Panc1 (cell line): ENCODE measurements around the gene CYP2C18. TPM values are rescaled to one million over a fixed set of nuclear protein-coding genes. Genes with fewer than 3 reads are reported as not detected.
"Not testable (repeated sequence)": the region's sequence is repeated elsewhere in the genome, so short reads cannot be mapped to it uniquely, and the experiment has no call there.

ENCODE experiments used
- ATAC-seq: fragments of 200-7000 bp; cut with Tn5 transposase; 2 replicates; pipeline ENCODE4 v1.9.1; 2020; ENCODE audit warnings: mild to moderate bottlenecking, moderate library complexity
- BruUV-seq: library from RNA; stranded (reverse); fragments of 400-500 nt; replicated peaks from 2 replicates; lab custom pipeline; 2021; lab: Mats Ljungman, UMichigan
- CTCF ChIA-PET: fragments of 300-600 bp; sonication (Branson Sonifier 250); formaldehyde crosslinking; loops from one replicate; lab custom pipeline; 2022; ENCODE audit warnings: antibody characterized with exemption; lab: Charles Lee
- POLR2A ChIA-PET: fragments of 300-600 bp; sonication (Branson Sonifier 250); formaldehyde crosslinking; loops from one replicate; lab custom pipeline; 2022; ENCODE audit warnings: antibody characterized with exemption; lab: Charles Lee
- DNase-seq: peaks from one replicate; pipeline ENCODE4 v3.0.0-alpha.2; 2010; ENCODE audit warnings: low read depth, low spot score
- H3K27ac ChIP-seq: 2 replicates; pipeline ENCODE4 v1.5.1; 2011; ENCODE audit warnings: mild to moderate bottlenecking, low read length, inconsistent platforms
- H3K27me3 ChIP-seq: fragments of 200-500 bp; sonication (Bioruptor generic); 2 replicates; pipeline ENCODE4 v1.6.0; 2014; ENCODE audit warnings: low read length, inconsistent platforms; ENCODE audit not compliant: control insufficient read depth, insufficient read depth
- H3K36me3 ChIP-seq: fragments of 200-500 bp; sonication (Bioruptor generic); 2 replicates; pipeline ENCODE4 v1.5.1; 2014; ENCODE audit warnings: inconsistent platforms, mild to moderate bottlenecking, low read length, moderate library complexity; ENCODE audit not compliant: control insufficient read depth, insufficient read depth
- H3K4me1 ChIP-seq: 2 replicates; pipeline ENCODE4 v1.5.1; 2011; ENCODE audit warnings: inconsistent platforms, mild to moderate bottlenecking, low read length, moderate library complexity; ENCODE audit not compliant: control insufficient read depth, insufficient read depth
- H3K4me3 ChIP-seq, 2 experiments: 2 replicates each; pipeline ENCODE4 v1.5.1; 2011 to 2012; ENCODE audit warnings: low read depth in 2 of 2, low read length in 2 of 2, mild to moderate bottlenecking in 2 of 2, inconsistent platforms in 1 of 2, moderate library complexity in 1 of 2
- H3K9me3 ChIP-seq: fragments of 200-500 bp; sonication (Bioruptor generic); 2 replicates; pipeline ENCODE4 v1.5.1; 2014; ENCODE audit warnings: low read depth, mild to moderate bottlenecking, inconsistent platforms, low read length, moderate library complexity; ENCODE audit not compliant: control insufficient read depth, insufficient read depth
- POLR2AphosphoS5 ChIP-seq: IDR thresholded peaks from 2 replicates; pipeline ENCODE4 v1.6.1; 2012; ENCODE audit warnings: mild to moderate bottlenecking, low read depth, low read length, moderate library complexity
- SIN3A ChIP-seq: IDR thresholded peaks from 2 replicates; pipeline ENCODE4 v1.6.1; 2012; ENCODE audit warnings: low read depth, mild to moderate bottlenecking, low read length, moderate library complexity, borderline replicate concordance; ENCODE audit not compliant: insufficient read depth
- TCF7L2 ChIP-seq: IDR thresholded peaks from 2 replicates; pipeline ENCODE4 v1.6.1; 2011; ENCODE audit warnings: mild to moderate bottlenecking, low read depth, low read length, inconsistent platforms
- in situ Hi-C: cut with HindIII; loops from 2 replicates; pipeline ENCODE4 v1.10.0; 2016; ENCODE audit warnings: low sequenced_read_pairs, low pct_unique_long_range_greater_than_20kb
- intact Hi-C: fragments of 100-400 bp; cut with micrococcal nuclease; formaldehyde crosslinking; loops from one replicate; pipeline ENCODE4 v1.10.0; 2022; ENCODE audit not compliant: unreplicated experiment
- total RNA-seq: library from RNA; stranded (reverse); gene quantifications from one replicate; pipeline ENCODE4 v1.2.1, GENCODE V29; 2021; ENCODE audit not compliant: unreplicated experiment
- TF ChIP-seq, protein P1 (sequence below), 2 experiments: IDR thresholded peaks; 2 replicates each; pipeline ENCODE4 v1.6.1; 2011 to 2012; ENCODE audit warnings: low read depth in 2 of 2, control low read depth in 1 of 2, low read length in 1 of 2, mild to moderate bottlenecking in 1 of 2, moderate library complexity in 1 of 2; ENCODE audit not compliant: insufficient read depth in 1 of 2
- TF ChIP-seq, protein P2 (sequence below): fragments of 450-650 bp; IDR thresholded peaks from 2 replicates; pipeline ENCODE4 v1.5.1; 2017; ENCODE audit warnings: mild to moderate bottlenecking

Gene CYP2C18
- total RNA-seq, 1 experiment from 2014 or later = not detected

DNA sequence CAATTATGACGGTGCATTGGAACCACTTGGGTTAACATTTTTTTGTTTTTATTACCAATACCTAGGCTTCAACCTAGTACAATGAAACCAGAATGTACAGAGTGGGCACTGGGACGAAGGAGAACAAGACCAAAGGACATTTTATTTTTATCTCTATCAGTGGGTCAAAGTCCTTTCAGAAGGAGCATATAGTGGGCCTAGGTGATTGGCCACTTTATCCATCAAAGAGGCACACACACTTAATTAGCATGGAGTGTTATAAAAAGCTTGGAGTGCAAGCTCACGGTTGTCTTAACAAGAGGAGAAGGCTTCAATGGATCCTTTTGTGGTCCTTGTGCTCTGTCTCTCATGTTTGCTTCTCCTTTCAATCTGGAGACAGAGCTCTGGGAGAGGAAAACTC, 78.9 kb downstream of the CYP2C18 start, which contains the start of gene CYP2C19:
Gene CYP2C19, plus strand, starts transcription at position 289 of the 400 bp plus-strand sequence. Its CDS starts 25 bp downstream, at position 314.
- CTCF ChIA-PET = no interaction called here
- BruUV-seq = no TSS peak
- intact Hi-C loops = no loop called here
- ATAC-seq = no peak
- H3K4me1 ChIP-seq = no peaks in the 10 kb centered on the region
- no peaks in the 10 kb centered on the region for H3K27me3 ChIP-seq
- no peak within 1 kb of the TSS for H3K4me3 ChIP-seq
- DNase-seq = no peak
- in situ Hi-C loops = no loop called here
- TF ChIP-seq SIN3A = no peak
- TF ChIP-seq POLR2AphosphoS5 = no peak
- TF ChIP-seq, protein P1, sequence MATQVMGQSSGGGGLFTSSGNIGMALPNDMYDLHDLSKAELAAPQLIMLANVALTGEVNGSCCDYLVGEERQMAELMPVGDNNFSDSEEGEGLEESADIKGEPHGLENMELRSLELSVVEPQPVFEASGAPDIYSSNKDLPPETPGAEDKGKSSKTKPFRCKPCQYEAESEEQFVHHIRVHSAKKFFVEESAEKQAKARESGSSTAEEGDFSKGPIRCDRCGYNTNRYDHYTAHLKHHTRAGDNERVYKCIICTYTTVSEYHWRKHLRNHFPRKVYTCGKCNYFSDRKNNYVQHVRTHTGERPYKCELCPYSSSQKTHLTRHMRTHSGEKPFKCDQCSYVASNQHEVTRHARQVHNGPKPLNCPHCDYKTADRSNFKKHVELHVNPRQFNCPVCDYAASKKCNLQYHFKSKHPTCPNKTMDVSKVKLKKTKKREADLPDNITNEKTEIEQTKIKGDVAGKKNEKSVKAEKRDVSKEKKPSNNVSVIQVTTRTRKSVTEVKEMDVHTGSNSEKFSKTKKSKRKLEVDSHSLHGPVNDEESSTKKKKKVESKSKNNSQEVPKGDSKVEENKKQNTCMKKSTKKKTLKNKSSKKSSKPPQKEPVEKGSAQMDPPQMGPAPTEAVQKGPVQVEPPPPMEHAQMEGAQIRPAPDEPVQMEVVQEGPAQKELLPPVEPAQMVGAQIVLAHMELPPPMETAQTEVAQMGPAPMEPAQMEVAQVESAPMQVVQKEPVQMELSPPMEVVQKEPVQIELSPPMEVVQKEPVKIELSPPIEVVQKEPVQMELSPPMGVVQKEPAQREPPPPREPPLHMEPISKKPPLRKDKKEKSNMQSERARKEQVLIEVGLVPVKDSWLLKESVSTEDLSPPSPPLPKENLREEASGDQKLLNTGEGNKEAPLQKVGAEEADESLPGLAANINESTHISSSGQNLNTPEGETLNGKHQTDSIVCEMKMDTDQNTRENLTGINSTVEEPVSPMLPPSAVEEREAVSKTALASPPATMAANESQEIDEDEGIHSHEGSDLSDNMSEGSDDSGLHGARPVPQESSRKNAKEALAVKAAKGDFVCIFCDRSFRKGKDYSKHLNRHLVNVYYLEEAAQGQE (IDR thresholded peaks at IDR 0.05; ENCODE audit: insufficient read depth in 1 of 2, low read depth in 2 of 2, low read length in 1 of 2) = no peak
- TF ChIP-seq TCF7L2 = no peak
- TF ChIP-seq, protein P2, sequence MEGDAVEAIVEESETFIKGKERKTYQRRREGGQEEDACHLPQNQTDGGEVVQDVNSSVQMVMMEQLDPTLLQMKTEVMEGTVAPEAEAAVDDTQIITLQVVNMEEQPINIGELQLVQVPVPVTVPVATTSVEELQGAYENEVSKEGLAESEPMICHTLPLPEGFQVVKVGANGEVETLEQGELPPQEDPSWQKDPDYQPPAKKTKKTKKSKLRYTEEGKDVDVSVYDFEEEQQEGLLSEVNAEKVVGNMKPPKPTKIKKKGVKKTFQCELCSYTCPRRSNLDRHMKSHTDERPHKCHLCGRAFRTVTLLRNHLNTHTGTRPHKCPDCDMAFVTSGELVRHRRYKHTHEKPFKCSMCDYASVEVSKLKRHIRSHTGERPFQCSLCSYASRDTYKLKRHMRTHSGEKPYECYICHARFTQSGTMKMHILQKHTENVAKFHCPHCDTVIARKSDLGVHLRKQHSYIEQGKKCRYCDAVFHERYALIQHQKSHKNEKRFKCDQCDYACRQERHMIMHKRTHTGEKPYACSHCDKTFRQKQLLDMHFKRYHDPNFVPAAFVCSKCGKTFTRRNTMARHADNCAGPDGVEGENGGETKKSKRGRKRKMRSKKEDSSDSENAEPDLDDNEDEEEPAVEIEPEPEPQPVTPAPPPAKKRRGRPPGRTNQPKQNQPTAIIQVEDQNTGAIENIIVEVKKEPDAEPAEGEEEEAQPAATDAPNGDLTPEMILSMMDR = no peak
- POLR2A ChIA-PET = no interaction called here
- H3K27ac ChIP-seq = no peak within 1 kb of the TSS
- H3K9me3 ChIP-seq = no peaks in the 10 kb centered on the region
- H3K36me3 ChIP-seq = no peaks in the 10 kb centered on the region

DNA sequence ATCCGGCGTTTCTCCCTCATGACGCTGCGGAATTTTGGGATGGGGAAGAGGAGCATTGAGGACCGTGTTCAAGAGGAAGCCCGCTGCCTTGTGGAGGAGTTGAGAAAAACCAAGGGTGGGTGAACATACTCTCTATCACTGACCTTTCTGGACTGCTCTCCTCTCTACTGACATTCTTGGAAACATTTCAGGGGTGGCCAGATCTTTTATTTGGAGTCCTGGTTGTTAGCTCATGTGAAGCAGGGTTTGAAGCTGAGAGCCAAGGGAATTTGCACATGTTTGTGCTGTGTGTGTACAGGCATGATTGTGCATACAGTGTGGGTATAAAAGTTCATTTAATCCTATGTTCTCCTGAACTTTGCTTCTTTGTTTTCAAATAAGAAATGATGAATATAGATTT, 91.9 kb downstream of the CYP2C18 start:
- ATAC-seq, H3K36me3 ChIP-seq, CTCF ChIA-PET, intact Hi-C loops, DNase-seq, POLR2A ChIA-PET, H3K9me3 ChIP-seq, H3K4me3 ChIP-seq, H3K27me3 ChIP-seq, in situ Hi-C loops, BruUV-seq, H3K4me1 ChIP-seq, H3K27ac ChIP-seq: not testable (repeated sequence)

DNA sequence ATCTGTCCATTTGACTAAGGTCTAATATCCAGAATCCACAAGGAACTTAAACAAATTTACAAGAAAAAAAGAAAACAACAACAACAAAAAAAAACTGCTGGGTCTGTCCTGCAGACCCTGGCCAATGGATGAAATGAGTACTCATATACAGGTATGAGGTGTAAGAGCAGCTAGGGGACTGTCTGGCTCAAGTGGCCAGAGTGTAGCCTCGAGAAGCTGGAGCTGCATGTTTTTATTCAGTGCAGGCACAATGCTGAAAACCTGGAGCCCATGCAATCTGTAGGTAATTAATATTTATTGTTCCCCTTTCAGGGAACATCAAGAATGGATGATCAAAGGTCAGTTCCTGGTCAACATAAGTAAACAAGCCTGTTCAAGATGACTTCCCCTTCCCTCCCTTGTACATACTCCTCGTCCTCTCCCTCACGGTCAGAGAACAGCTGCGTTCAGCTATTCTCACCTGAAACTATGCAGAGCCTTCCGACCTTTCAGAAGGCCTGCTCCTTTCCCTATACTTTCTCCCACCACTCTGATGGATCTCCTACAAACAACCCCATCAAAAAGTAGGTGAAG, 94.4 kb downstream of the CYP2C18 start:
- in situ Hi-C loops = no loop called here
- no peaks in the 10 kb centered on the region for H3K4me1 ChIP-seq
- H3K27me3 ChIP-seq = no peaks in the 10 kb centered on the region
- BruUV-seq = no TSS peak
- no peaks in the 10 kb centered on the region for H3K36me3 ChIP-seq
- DNase-seq (no peak), ATAC-seq (no peak)
- H3K4me3 ChIP-seq = no peak overlapping the region
- intact Hi-C loops = no loop called here
- ChIA-PET CTCF (no interaction called here), POLR2A (no interaction called here)
- TF ChIP-seq, protein P1 (IDR thresholded peaks at IDR 0.05; ENCODE audit: insufficient read depth in 1 of 2, low read depth in 2 of 2, low read length in 1 of 2) = no peak
- no peak for TF ChIP-seq POLR2AphosphoS5
- H3K27ac ChIP-seq = no peak overlapping the region
- H3K9me3 ChIP-seq = no peaks in the 10 kb centered on the region; the same call in 1 of the 2 replicates
